ENCODE results near the gene IL22RA1.

Gene IL22RA1

GRCh38 chr1:24091971-24092482 is 50.9 kb downstream of the IL22RA1 start:
- no peak for DNase-seq (ENCODE audit: low read depth)
- no peak overlapping the region for H3K4me3 ChIP-seq (ENCODE audit: control insufficient read depth, low read depth, low read length)
- TF ChIP-seq CTCF (conservative IDR thresholded peaks at IDR 0.05; ENCODE audit: control insufficient read depth, insufficient read depth, low read depth, low read length): no peak

- H3K4me3 ChIP-seq (ENCODE audit: control insufficient read depth, low read depth, low read length): no peak overlapping the region
- DNase-seq (ENCODE audit: low read depth): no peak
- TF ChIP-seq CTCF (conservative IDR thresholded peaks at IDR 0.05; ENCODE audit: control insufficient read depth, insufficient read depth, low read depth, low read length): no peak
These were observed 52.2 kb downstream of the IL22RA1 start for GRCh38 chr1:24090736-24091135.

GRCh38 chr1:24089743-24090555 is 53.0 kb downstream of the IL22RA1 start:
- no peak overlapping the region for H3K4me3 ChIP-seq (ENCODE audit: control insufficient read depth, low read depth, low read length)
- no peak for TF ChIP-seq CTCF (conservative IDR thresholded peaks at IDR 0.05; ENCODE audit: control insufficient read depth, insufficient read depth, low read depth, low read length)
- no peak for DNase-seq (ENCODE audit: low read depth)

GRCh38 chr1:24089027-24089742 is 53.8 kb downstream of the IL22RA1 start:
- DNase-seq (ENCODE audit: low read depth): no peak
- TF ChIP-seq CTCF (conservative IDR thresholded peaks at IDR 0.05; ENCODE audit: control insufficient read depth, insufficient read depth, low read depth, low read length): no peak
- H3K4me3 ChIP-seq (ENCODE audit: control insufficient read depth, low read depth, low read length): no peak overlapping the region

GRCh38 chr1:24086466-24086865 is 56.5 kb downstream of the IL22RA1 start:
- no peak for TF ChIP-seq CTCF (conservative IDR thresholded peaks at IDR 0.05; ENCODE audit: control insufficient read depth, insufficient read depth, low read depth, low read length)
- no peak for DNase-seq (ENCODE audit: low read depth)
- no peak overlapping the region for H3K4me3 ChIP-seq (ENCODE audit: control insufficient read depth, low read depth, low read length)

- no peak for TF ChIP-seq CTCF (conservative IDR thresholded peaks at IDR 0.05; ENCODE audit: control insufficient read depth, insufficient read depth, low read depth, low read length)
- peak; percentile 68 for DNase-seq (ENCODE audit: low read depth)
- no peak overlapping the region for H3K4me3 ChIP-seq (ENCODE audit: control insufficient read depth, low read depth, low read length)
These were observed 57.4 kb downstream of the IL22RA1 start for GRCh38 chr1:24085546-24085945.

Measured in fibroblast of mammary gland (primary cell).